HG02759 (cell line): ENCODE results near the gene JARID2.

Source experiments
- ATAC-seq: cut with Tn5 transposase; IDR thresholded peaks from one replicate; pipeline ENCODE4 v1.9.1; 2021; ENCODE audit warnings: mild to moderate bottlenecking, moderate library complexity; ENCODE audit not compliant: unreplicated experiment

The JARID2 gene

GRCh38 chr6:15246666-15247499 lies 1.0 kb downstream of the JARID2 start:
- ATAC-seq = no peak

DNA sequence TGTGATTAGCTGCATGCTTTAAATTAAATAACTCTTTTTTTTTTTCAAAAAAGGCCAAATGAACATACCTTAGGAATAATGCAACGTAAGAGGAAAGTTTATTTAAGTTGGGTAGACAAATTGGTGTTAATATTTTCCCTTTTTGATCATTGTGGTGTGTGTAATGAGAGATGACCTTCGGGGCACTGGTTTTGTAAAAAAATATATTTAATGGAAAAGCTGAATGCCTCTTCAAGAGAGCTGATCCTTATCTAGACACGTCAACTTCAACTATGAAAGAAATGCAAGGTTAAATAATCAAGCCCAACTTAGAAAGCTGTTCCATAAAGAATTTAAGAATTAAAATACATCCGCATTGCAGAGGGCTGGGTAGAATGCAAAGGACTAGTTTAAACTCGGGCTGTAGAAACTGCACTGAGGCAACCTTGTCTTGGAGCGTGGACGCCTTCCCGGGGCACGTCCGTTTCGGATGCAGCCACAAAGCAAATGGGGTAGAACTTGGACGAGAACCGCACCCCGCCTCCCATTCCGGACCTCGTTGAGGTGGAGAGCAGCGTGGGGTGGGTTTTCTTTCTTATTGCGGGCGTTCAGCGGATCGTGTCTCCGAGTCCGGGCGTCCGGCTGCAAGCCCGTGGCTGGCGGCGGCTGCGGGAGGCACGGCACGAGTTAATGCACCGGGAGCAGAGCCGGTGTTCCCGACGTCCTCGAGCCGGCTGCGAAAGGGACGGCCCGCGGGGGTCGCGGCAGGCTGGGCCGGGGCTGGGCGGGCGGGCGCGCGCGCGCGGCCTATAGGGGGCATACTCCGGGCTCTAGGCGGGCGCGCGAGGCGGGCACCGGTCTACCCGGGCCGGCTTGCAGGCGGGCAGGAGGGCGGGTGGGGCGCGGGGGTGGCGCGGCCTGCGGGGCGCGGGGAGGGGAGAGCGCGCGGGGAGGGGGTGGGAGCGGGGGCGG lies 1.9 kb downstream of the JARID2 start:
- peak; percentile 12 for ATAC-seq

- peak; percentile 38 for ATAC-seq
Observed at GRCh38 chr6:15248451-15249370, 2.8 kb downstream of the JARID2 start.

DNA sequence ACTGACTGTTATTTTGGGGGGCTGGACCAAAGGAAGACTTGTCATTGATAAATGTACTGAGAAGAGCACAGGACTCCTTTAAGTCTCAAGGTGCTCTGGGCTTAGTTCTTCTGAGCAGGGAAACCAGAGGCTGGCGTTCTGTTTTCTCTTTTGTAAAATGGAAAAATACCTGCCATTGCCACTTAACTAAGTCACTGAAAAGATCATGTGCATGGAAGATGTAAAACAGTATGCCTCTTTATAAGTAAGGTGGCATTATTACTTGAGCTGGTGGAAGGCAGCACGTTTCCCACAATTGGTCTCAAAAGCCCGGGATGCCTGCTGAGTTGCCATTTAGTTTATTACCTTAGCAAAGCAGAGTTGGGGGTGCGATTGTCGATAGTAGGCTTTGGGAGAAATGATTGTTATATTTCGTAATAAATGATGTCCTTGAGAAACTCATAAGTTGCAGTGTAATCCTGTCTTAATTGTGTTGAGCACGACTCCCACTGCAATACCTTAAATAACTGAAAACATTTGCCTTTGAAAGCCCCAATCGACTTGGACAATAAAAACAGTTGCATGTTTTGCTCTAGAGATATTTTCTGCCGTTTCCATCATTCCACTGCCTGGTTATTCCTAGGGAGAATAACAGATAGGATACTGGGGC lies 3.6 kb downstream of the JARID2 start:
- ATAC-seq = no peak

DNA sequence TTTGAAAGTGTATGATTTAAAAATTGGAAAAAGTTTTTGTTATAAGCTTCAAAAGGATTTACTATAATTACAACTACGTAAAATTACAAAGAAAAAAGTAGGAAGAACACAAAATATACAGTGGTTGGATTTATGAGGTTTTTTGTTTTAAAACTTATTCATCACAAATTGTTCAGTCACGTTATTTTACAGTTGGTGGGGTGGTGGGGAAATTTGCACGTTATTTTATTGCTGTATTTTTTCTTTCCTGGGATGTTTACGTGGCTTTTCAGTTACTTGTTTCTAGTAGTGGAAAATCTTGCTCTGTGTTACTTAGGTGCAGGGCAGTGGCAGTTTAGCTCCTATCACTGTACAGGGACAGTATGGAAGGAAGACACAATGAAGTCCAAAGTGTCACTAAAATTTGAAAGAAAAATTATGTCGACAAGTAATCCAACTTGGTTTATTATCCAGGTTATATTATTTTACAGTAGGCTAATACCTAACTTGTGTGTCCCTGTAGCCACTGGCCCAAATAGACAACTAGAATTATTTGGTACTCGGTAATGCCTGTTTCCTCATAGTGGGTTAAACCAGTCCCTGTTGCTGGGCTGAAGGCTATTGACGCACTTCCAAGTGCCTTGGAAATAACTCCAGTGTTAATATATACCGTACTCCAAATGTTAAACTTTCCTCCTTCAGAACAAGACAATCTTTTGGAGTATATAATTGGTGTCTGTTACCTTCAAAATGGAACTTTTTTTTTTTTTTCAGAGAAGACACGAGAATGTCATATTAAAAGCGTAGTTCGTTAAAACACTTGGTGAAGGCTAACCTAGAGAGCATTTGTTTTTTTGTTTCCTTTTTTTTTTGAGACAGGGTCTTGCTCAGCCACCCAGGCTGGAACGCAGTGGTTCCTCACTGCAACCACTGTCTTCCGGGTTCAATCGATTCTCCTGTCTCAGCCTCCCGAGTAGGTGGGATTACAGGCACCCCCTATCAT lies 4.6 kb downstream of the JARID2 start:
- ATAC-seq = no peak

- ATAC-seq = no peak
Observed at GRCh38 chr6:15252195-15252594, 6.3 kb downstream of the JARID2 start.

GRCh38 chr6:15253203-15254022 lies 7.5 kb downstream of the JARID2 start:
- ATAC-seq = peak; percentile 3

DNA sequence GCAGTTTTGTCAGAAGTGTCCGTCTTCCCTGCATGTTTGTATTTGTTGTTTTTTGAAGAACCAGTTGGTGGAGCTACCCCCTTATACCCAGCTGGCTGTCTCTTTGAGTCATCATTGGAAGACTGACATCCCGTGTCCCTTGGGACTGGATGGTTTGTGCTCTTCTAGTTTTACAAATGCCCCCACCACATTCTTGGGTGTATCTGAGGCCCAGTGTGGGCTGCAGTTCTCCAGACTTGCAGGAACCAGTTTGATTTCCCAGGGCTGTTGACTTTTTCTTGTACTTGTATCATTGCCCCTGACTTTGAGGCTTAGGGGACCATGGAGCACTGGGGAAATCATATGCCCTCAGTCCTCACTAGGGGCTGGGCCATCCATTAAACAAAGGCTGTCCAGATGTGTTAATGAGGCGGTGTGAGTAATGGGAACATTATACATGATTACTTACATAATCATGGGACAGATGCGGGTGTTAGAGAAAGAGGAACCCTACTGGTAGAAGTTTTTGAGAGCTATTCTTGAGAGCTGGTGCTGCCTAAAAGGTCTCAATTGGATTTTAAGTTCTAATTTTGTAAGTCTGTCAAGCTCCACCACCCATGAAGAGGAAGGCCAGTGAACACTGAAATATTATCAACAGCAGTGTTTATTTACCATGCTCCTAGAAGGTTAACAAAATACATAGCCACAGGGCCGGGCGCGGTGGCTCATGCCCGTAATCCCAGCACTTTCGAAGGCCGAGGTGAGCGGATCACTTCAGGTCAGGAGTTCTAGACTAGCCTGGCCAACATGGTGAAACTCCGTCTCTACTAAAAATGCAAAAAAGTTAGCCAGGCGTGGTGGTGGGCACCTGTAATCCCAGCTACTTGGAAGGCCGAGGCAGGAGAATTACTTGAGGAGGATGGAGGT lies 8.5 kb downstream of the JARID2 start:
- peak; percentile 45 for ATAC-seq

- peak; percentile 52 for ATAC-seq
Observed at GRCh38 chr6:15255481-15255880, 9.6 kb downstream of the JARID2 start.

DNA sequence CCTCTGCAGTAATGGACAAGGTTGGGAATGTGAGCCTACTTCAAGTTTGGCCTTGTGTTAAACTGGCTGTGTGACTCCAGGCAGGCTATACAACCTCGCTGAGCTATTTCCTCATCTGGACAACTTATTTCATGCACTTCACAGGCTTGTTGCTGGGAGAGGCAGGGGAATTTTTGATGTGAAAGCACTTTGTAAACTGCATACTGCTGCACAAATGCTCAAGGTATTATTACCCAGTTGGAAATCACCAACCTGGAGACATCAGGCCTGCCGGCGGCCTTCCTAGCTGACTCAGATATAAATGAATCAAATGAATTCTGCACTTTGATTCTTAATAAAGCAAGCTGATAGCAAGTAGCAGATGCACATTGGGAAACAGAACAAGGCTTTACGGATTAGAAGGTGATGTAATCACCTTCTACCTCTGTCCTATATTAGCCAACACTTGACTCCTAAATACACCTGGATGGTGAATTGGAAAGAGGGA lies 10.1 kb downstream of the JARID2 start:
- no peak for ATAC-seq

DNA sequence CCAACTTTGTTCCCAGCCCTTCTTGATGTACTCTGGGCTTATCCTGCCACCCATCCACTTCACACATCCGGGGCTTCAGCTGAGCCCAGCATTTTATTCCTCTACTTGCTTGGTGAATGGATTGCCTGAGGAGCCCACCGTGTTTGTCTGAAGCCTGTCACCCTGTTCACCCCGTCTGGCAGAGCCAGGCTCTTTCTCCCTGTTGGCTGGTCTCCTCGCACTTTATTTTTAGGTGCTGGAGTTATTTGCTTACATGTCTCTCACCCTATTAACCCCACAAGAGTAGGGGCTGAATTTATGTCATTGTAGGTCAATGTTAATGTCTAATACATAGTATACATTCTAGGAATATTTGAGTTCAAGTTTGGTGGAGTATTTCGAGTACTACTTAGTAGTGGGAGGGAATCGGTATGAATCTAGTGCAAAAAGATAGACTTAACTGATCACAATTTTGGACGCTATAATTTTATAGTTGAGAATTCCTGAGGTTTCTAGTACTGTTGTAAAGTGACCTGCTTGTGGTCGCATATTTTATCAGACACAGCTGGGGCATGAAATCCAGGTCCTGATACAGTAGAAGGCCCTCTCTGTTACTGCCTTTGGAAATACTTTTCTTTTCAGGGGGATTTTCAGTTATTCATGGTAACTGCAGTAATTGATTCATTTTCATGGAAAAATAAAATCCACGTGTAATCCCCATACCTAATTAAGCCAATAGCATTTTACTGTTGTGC lies 10.8 kb downstream of the JARID2 start:
- ATAC-seq = no peak

DNA sequence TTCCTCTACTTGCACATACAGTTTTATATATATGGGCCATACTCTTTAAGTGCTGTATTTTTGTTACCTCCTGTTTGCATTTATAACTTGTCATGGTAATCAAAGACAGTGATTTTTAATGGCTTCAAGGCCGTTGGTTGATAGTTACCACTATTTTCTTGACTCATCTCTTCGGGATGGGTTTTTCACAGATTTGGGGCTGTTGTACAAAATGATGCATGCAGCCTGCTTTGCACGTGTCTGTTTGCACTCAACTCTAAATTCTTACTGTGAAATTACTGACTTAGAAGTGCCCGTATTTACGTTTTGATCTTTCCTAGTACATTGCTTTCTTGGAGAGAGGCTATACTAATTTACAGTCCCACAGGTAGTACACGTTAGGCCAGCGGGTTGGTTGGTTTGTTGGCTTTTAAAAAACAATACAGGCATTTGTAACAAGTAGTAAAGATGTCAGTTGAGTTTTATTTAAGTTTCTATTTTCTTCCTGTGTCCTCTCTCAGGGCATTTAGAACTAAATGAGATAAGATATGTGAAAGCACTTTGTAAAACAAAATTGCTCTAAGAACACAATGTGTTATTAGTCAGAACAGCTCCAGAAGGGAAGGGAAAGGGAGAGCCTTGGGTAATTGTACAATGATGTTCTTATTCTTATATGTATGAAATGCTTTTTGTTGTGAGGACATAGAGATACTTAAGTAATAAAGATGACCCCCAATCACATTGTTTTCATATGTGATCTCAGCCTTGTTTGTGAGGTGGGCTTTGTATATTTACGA lies 11.7 kb downstream of the JARID2 start:
- ATAC-seq = no peak

- no peak for ATAC-seq
Observed at GRCh38 chr6:15259766-15260098, 13.9 kb downstream of the JARID2 start.

DNA sequence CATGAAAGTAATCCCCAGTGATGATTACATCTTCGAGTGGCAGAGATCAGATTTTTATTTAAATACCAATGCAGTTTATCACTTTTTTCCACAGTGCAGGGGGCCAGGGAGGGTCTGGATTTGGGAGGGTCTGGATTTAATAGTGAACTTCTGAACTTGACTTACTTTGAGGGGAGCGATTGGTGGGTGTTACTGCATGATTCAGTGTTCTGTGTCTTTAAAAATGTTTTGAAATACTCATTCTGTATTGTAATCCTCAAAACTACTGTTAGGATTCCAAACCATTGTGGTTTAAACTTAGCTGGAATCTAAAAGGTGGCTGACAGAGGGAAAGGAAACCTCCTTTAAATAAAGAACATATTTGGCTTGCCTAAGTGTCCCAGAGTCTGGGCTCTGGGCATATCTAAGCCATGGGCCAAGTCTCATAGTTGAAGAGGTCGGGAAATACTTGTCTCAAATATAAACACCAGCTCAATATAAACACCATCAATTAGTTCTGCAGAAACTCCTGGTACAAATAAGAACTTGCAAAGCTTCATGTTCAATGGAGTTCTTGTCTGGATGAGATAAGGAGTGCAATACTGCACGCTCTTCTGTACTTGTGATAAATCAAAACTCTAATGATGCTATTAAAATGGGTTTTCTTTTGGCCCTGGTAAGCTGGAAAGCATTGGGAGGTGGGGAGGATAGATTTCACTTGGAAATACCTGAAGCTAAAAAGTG lies 14.4 kb downstream of the JARID2 start:
- ATAC-seq = no peak

- ATAC-seq = no peak
Observed at GRCh38 chr6:15263780-15264374, 18.0 kb downstream of the JARID2 start.
